ENCODE data around the gene SSH3. TPM values are rescaled to one million over a fixed set of nuclear protein-coding genes. Genes with fewer than 3 reads are reported as not detected.

The SSH3 gene
- total RNA-seq, 4 donors from 2014 or later: 7.7 to 48.8 (median 19.1) TPM

DNA sequence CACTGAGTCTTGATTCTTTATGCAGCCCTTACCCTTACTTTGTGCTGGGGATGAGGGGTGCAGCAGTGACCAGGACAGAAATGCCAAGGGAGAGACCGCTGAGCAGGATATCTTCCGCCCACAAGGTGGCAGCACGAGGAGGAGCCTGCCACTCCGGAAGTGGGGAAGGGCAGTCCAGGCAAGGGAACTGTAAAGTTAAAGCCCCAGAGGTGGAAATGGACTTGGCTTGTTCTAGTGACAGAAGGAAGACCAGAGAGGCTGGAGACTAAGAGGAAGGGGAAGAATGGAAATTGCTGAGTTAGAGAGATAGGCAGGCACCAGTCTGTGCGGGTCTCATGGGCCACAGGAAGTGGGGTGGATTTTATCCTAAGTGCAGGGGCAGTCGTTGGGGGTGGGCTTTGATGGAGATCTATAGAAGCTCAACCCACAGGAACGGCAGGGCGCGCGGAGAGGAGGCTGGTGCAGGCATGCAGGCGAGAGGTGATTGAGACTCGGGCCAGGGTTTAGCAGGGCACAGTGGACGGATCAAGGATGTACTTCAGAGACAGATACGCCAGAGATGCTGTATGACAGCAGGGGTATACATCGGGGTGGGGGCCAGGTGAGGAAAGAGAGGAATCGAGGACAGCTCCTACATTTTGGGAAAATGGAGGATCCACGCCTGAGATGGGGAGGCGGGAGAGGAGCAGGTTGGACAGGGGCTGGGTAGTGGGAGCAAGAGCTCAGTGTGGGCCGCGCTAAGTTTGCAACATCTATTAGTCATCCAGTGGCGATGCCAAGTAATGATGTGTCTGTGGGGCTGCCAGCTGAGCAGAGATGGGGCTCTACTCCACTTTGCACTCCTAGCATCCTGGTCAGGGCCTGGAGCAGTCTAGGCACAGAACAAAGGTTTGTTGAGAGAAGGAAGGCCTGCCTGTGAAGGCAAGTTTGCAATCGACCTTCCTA, 40.3 kb upstream of the SSH3 start:
- Histone ChIP-seq H3K36me3 (no peaks in the 10 kb centered on the region), H3K9me3 (no peaks in the 10 kb centered on the region), H3K27ac (peak overlapping the region; percentile 45 to 47), H3K27me3 (no peaks in the 10 kb centered on the region), H3K4me3 (no peak overlapping the region), H3K4me1 (peaks cover 7 to 11% of the 10 kb centered on the region in 2 donors)
- TF ChIP-seq, protein P1, sequence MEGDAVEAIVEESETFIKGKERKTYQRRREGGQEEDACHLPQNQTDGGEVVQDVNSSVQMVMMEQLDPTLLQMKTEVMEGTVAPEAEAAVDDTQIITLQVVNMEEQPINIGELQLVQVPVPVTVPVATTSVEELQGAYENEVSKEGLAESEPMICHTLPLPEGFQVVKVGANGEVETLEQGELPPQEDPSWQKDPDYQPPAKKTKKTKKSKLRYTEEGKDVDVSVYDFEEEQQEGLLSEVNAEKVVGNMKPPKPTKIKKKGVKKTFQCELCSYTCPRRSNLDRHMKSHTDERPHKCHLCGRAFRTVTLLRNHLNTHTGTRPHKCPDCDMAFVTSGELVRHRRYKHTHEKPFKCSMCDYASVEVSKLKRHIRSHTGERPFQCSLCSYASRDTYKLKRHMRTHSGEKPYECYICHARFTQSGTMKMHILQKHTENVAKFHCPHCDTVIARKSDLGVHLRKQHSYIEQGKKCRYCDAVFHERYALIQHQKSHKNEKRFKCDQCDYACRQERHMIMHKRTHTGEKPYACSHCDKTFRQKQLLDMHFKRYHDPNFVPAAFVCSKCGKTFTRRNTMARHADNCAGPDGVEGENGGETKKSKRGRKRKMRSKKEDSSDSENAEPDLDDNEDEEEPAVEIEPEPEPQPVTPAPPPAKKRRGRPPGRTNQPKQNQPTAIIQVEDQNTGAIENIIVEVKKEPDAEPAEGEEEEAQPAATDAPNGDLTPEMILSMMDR (IDR thresholded peaks at IDR 0.05): peak; percentile 78 to 88 (median 84)
- no peak for TF ChIP-seq POLR2A (IDR thresholded peaks at IDR 0.05)
- DNase-seq: peak; percentile 80 to 81
- intact Hi-C loops (cut with DNase I; ENCODE audit: low total_unique reads): loop anchor here (5.0 to 10.0 kb wide), 2 partner anchors 39 to 122 kb away; partner anchors contain the start of gene SSH3

DNA sequence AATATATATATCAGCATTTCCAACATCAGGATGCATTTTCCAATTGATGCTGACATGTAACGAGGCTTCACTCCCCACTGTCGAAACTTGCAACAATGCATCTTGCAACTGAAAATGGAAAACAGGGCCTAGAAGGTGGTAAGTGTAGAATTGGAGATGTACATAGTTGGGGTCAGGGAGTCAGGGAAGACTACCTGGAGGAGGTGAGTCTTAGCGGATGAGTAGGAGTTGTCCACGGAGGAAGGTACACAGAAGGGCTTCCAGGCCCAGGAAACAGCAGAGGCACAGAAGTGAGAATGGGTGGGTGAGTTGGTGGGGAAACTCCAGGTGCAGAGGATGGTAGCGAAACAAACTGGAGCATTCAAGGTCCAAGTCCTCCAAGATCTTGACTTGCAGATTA, 39.1 kb upstream of the SSH3 start:
- H3K9me3 ChIP-seq: no peaks in the 10 kb centered on the region
- no peaks in the 10 kb centered on the region for H3K27me3 ChIP-seq
- no peaks in the 10 kb centered on the region for H3K36me3 ChIP-seq
- no peak overlapping the region for H3K27ac ChIP-seq
- no peak for TF ChIP-seq POLR2A (IDR thresholded peaks at IDR 0.05)
- TF ChIP-seq, protein P1 (IDR thresholded peaks at IDR 0.05): no peak
- DNase-seq: no peak
- H3K4me3 ChIP-seq: no peak overlapping the region
- intact Hi-C loops (cut with DNase I; ENCODE audit: low total_unique reads): loop anchor here (5.0 to 10.0 kb wide), 2 partner anchors 38 to 121 kb away; partner anchors contain the start of gene SSH3
- peaks cover 11 to 22% of the 10 kb centered on the region in 2 donors for H3K4me1 ChIP-seq

DNA sequence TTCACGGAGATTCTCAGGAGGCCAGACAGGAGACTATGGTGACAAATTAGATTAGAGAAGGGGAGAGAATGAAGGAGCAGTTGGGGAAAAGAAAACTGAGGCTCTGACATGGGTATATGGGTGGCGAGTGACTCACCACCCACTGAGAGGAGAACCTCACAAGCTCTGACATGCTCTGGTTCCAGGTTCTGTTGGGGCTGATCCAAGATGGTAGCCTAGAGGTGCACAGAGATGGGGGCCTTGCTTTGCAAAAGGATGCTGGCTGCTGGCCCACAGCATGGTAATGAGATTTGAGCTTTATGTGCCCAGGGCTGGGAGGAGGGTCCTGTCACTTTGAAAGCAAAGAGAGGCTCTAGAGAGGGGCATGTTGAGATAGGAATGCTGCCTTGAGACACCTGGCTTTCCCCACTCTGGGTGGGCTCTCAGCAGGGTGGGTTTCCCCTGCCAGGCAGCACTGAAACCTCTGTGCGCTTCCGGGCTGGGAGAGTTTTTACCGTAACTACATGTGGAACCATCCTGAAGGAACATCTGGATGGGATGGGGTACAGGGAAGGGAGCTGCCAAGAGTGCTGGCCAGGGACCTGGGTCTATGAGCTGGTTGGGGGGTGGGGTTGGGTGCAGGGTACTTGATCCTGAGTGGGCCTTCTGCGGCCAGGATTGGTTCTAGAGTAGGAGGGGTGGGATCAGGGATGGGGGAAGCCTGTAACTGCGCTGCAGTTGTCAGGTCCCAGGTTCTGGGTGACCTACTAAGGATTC, 38.3 kb upstream of the SSH3 start:
- intact Hi-C loops (cut with DNase I; ENCODE audit: low total_unique reads): loop anchor here (5.0 to 10.0 kb wide), 3 partner anchors 37 to 120 kb away; partner anchors contain the start of gene SSH3
- H3K27ac ChIP-seq: peak overlapping the region; percentile 81 to 88
- H3K9me3 ChIP-seq: no peaks in the 10 kb centered on the region
- DNase-seq: no peak
- no peaks in the 10 kb centered on the region for H3K36me3 ChIP-seq
- TF ChIP-seq, protein P1 (IDR thresholded peaks at IDR 0.05): no peak
- TF ChIP-seq POLR2A (IDR thresholded peaks at IDR 0.05): no peak
- H3K27me3 ChIP-seq: no peaks in the 10 kb centered on the region
- H3K4me1 ChIP-seq: peaks cover 17 to 27% of the 10 kb centered on the region in 2 donors
- no peak overlapping the region for H3K4me3 ChIP-seq

DNA sequence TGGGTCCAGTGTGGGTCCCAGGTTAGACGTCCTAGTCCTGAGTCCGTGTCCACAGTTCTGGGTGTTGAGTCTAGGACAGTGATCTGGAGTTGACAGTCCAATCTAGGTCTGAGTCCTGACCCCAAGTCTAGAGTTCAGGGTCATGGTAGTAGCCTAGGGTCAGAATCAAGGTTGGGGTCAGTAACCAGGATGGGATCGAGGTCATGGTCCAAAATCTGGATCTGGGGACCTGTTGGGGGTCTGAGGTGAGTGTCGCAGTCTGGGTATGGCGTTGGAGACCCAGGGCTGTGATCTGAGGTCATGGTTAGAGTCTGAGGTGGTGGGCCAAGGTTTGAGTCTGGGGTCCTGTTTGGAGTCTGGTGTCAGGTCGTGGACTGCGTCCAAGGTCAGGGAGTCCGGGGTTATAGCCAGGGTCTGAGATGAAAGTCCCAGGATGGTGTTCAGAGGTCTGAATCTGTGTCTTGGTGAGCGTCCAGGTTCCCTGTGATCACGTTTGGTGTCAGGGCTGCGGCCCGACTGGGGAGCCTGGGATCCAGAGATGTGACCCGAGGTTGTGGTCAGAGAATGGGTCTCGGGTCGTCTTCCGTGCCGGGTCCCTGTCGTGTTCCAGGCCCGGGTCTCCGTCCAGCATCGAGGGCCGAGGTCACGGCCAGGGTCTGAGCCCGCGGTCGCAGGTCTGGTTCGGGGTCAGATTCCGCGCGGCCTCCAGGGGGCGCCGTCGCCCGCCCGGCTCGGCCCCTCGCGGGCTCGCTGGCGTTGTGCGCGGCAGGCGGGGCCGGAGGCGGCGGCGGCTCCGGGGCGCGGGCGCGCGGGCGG, 37.5 kb upstream of the SSH3 start:
- peak; percentile 67 to 83 for DNase-seq
- H3K9me3 ChIP-seq: no peaks in the 10 kb centered on the region
- no peaks in the 10 kb centered on the region for H3K27me3 ChIP-seq
- intact Hi-C loops (cut with DNase I; ENCODE audit: low total_unique reads): loop anchor here (5.0 to 10.0 kb wide), 2 partner anchors 51 to 119 kb away; no protein-coding TSS in a partner anchor
- peaks cover 17 to 27% of the 10 kb centered on the region in 2 donors for H3K4me1 ChIP-seq
- peak overlapping the region in 1 of 2 donors; percentile 14 for H3K4me3 ChIP-seq
- no peaks in the 10 kb centered on the region for H3K36me3 ChIP-seq
- TF ChIP-seq, protein P1 (IDR thresholded peaks at IDR 0.05): peak; percentile 72 to 97 (median 89)
- no peak for TF ChIP-seq POLR2A (IDR thresholded peaks at IDR 0.05)
- peak overlapping the region; percentile 81 to 88 for H3K27ac ChIP-seq
